Natural killer cell (primary cell): ENCODE measurements around the gene AMDHD1. TPM values are rescaled to one million over a fixed set of nuclear protein-coding genes. Genes with fewer than 3 reads are reported as not detected.

Experiments used
- ATAC-seq, 3 donors: fragments of 150-1000 bp in 2 of 3; fragments of 200-7000 bp in 1 of 3; cut with Tn5 transposase; 1 replicate in 1 of 3; 2 replicates in 2 of 3; pipeline ENCODE4 v1.10.0; 2021; ENCODE audit warnings: mild to moderate bottlenecking in 2 of 3, moderate library complexity in 2 of 3
- DNase-seq, 2 donors: peaks; one replicate each; pipeline versions ENCODE4 v3.0.0 to v3.0.0-alpha.2; 2013 to 2021; ENCODE audit warnings: mixed read lengths in 1 of 2
- H3K27ac ChIP-seq: one replicate; pipeline ENCODE4 v1.5.1; 2013; ENCODE audit warnings: mild to moderate bottlenecking, low read length
- H3K27me3 ChIP-seq: one replicate; pipeline ENCODE4 v1.6.1; 2013; ENCODE audit warnings: low read length; ENCODE audit not compliant: control insufficient read depth, insufficient read depth
- H3K36me3 ChIP-seq: one replicate; pipeline ENCODE4 v1.6.1; 2013; ENCODE audit warnings: low read length; ENCODE audit not compliant: control insufficient read depth, insufficient read depth
- H3K4me1 ChIP-seq: one replicate; pipeline ENCODE4 v1.6.1; 2013; ENCODE audit warnings: low read length; ENCODE audit not compliant: control insufficient read depth, insufficient read depth
- H3K4me3 ChIP-seq: one replicate; pipeline ENCODE4 v1.5.1; 2013; ENCODE audit warnings: low read length
- H3K9me3 ChIP-seq: one replicate; pipeline ENCODE4 v1.6.1; 2013; ENCODE audit warnings: low read length; ENCODE audit not compliant: control insufficient read depth, insufficient read depth
- H3K27ac Mint-ChIP-seq, 2 donors: one replicate each; pipeline ENCODE4 v1.8.0; 2022; ENCODE audit warnings: mild to moderate bottlenecking in 2 of 2, mixed read lengths in 2 of 2, moderate library complexity in 1 of 2
- H3K27me3 Mint-ChIP-seq, 2 donors: one replicate each; pipeline ENCODE4 v1.8.0; 2022; ENCODE audit warnings: low read depth in 2 of 2, mixed read lengths in 2 of 2
- H3K36me3 Mint-ChIP-seq: one replicate; pipeline ENCODE4 v1.8.0; 2022; ENCODE audit warnings: mixed read lengths
- H3K4me1 Mint-ChIP-seq, 2 donors: one replicate each; pipeline ENCODE4 v1.8.0; 2022; ENCODE audit warnings: mixed read lengths in 2 of 2
- H3K4me3 Mint-ChIP-seq: one replicate; pipeline ENCODE4 v1.8.0; 2022; ENCODE audit warnings: mild to moderate bottlenecking, moderate library complexity, mixed read lengths
- H3K9me3 Mint-ChIP-seq, 2 donors: one replicate each; pipeline ENCODE4 v1.8.0; 2022; ENCODE audit warnings: mixed read lengths in 2 of 2
- CTCF ChIP-seq: fragments of 200-600 bp; IDR thresholded peaks from one replicate; pipeline ENCODE4 v1.8.0; 2022; ENCODE audit warnings: antibody characterized with exemption
- WGBS: methylation state at CpG from one replicate; pipeline ENCODE4 v1.1.7; 2013; ENCODE audit warnings: missing lambda C conversion rate; ENCODE audit not compliant: insufficient coverage; 5-methylcytosine and 5-hydroxymethylcytosine counted together
- intact Hi-C: fragments of 100-400 bp; cut with micrococcal nuclease; formaldehyde crosslinking; loops from one replicate; pipeline ENCODE4 v1.14.2; 2022
- total RNA-seq, 4 donors: library from RNA; stranded (reverse); fragments of 120-200 nt in 1 of 4; gene quantifications; one replicate each; pipeline versions ENCODE4 v1.2.3 to v1.2.4, GENCODE V29; 2013 to 2022

Gene AMDHD1
- total RNA-seq, 3 donors from 2014 or later (not counting 1 experiment from before 2014, with no cell fraction given): 1.2 to 1.6 (median 1.4) TPM

GRCh38 chr12:95982602-95983001 is 39.5 kb downstream of the AMDHD1 start:
- DNase-seq (no peak), ATAC-seq (no peak)
- Histone ChIP-seq H3K36me3 (no peaks in the 10 kb centered on the region), H3K4me1 (no peaks in the 10 kb centered on the region), H3K9me3 (no peaks in the 10 kb centered on the region), H3K27me3 (no peaks in the 10 kb centered on the region), H3K27ac (no peak overlapping the region), H3K4me3 (no peak overlapping the region)
- Mint-ChIP-seq H3K9me3 (no peaks in the 10 kb centered on the region), H3K4me1 (no peaks in the 10 kb centered on the region), H3K36me3 (no peaks in the 10 kb centered on the region), H3K4me3 (no peak overlapping the region), H3K27ac (no peak overlapping the region), H3K27me3 (no peaks in the 10 kb centered on the region)
- WGBS: 95% methylated on average over 1 of the region's 1 CpG
- no peak for TF ChIP-seq CTCF
- intact Hi-C loops: no loop called here

- no peak overlapping the region for H3K4me3 ChIP-seq
- H3K9me3 ChIP-seq: no peaks in the 10 kb centered on the region
- Mint-ChIP-seq H3K9me3 (no peaks in the 10 kb centered on the region), H3K4me3 (no peak overlapping the region), H3K36me3 (no peaks in the 10 kb centered on the region), H3K4me1 (no peaks in the 10 kb centered on the region), H3K27ac (no peak overlapping the region), H3K27me3 (no peaks in the 10 kb centered on the region)
- intact Hi-C loops: no loop called here
- H3K27ac ChIP-seq: no peak overlapping the region
- no peak for TF ChIP-seq CTCF
- ATAC-seq (no peak), DNase-seq (no peak)
- H3K4me1 ChIP-seq: no peaks in the 10 kb centered on the region
- H3K27me3 ChIP-seq: no peaks in the 10 kb centered on the region
- WGBS: 100% methylated on average over 1 of the region's 1 CpG
- H3K36me3 ChIP-seq: no peaks in the 10 kb centered on the region
Observed at GRCh38 chr12:95984682-95985081, 41.6 kb downstream of the AMDHD1 start.

GRCh38 chr12:95986635-95987570 is 43.8 kb downstream of the AMDHD1 start:
- Mint-ChIP-seq H3K4me3 (no peak overlapping the region), H3K27ac (no peak overlapping the region), H3K4me1 (no peaks in the 10 kb centered on the region), H3K36me3 (no peaks in the 10 kb centered on the region), H3K9me3 (no peaks in the 10 kb centered on the region), H3K27me3 (peaks cover 0 to 2% of the 10 kb centered on the region in 2 donors)
- Histone ChIP-seq H3K4me1 (no peaks in the 10 kb centered on the region), H3K4me3 (no peak overlapping the region), H3K27ac (no peak overlapping the region), H3K36me3 (no peaks in the 10 kb centered on the region), H3K27me3 (no peaks in the 10 kb centered on the region), H3K9me3 (no peaks in the 10 kb centered on the region)
- intact Hi-C loops: no loop called here
- no peak for ATAC-seq
- WGBS: 87% methylated on average over 12 of the region's 14 CpGs
- TF ChIP-seq CTCF: no peak
- no peak for DNase-seq
